HG02970 (cell line): Measurements from ENCODE around the gene FAM161A.
A peak's percentile ranks its signal among the peaks of the same experiment; 100 is the strongest.
"Not testable (repeated sequence)": the region's sequence is repeated elsewhere in the genome, so short reads cannot be mapped to it uniquely, and the experiment has no call there.

Source experiments
- ATAC-seq: cut with Tn5 transposase; IDR thresholded peaks from one replicate; pipeline ENCODE4 v1.9.1; 2021; ENCODE audit warnings: mild to moderate bottlenecking, moderate library complexity, moderate number of reproducible peaks; ENCODE audit not compliant: unreplicated experiment, low FRiP score

The FAM161A gene, protein sequence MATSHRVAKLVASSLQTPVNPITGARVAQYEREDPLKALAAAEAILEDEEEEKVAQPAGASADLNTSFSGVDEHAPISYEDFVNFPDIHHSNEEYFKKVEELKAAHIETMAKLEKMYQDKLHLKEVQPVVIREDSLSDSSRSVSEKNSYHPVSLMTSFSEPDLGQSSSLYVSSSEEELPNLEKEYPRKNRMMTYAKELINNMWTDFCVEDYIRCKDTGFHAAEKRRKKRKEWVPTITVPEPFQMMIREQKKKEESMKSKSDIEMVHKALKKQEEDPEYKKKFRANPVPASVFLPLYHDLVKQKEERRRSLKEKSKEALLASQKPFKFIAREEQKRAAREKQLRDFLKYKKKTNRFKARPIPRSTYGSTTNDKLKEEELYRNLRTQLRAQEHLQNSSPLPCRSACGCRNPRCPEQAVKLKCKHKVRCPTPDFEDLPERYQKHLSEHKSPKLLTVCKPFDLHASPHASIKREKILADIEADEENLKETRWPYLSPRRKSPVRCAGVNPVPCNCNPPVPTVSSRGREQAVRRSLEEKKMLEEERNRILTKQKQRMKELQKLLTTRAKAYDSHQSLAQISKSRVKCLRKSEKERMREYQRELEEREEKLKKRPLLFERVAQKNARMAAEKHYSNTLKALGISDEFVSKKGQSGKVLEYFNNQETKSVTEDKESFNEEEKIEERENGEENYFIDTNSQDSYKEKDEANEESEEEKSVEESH

DNA sequence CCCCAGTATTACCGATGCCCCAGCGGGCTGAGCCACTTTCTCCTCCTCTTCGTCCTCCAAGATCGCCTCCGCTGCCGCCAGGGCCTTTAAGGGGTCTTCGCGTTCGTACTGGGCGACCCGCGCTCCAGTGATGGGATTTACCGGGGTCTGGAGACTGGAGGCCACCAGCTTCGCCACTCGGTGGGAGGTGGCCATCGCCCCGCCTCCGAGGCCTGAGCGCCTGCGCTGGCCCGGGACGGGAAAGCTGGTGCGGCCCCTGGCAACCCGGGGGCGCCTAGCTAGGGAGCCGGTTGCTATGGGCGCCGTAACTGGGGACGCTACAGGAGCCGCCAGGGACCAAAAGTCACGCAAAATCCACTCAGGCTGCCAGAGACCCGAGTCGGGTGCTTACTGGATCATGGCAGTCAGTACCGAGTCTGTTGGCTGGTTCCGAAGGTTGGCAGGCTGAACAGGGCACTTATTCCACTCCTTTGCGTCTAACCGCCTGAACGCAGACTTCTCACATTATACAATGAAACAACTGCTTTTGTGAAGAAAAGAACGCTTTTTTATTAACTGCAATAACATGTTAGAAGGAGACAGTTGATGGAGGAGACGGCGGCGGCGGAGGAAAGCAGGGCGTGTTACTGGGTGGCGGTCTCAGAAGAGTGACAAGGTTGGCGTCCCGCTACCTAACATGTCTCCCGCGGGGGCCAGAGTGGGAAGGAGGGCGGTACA lies at the start of gene FAM161A:
Gene FAM161A, minus strand, starts transcription at position 214 of the 717 bp plus-strand sequence. Its CDS starts 19 bp downstream, at position 195.
- ATAC-seq = peak; percentile 74

DNA sequence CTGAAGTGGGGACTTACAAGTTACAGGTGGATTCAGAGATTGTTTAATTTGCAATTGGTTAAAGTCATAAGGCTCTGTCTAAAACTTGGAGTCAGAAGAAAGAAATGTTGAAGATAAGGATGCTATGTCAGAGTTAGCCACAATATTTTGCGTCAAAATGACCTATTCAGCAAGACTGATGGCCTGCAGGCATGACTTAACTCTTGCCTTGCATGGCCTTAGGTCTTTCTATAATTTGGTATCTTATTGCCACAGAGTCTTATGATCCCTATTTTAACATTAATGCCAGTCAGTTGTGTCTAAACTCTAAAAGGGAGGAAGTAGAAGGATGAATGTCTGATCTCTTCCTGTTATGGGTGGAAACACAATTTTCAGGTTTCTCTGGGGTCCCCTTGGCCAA lies 46.4 kb upstream of the FAM161A start:
- no peak for ATAC-seq

- no peak for ATAC-seq
Observed at GRCh38 chr2:61898810-61899209, 45.0 kb upstream of the FAM161A start.

DNA sequence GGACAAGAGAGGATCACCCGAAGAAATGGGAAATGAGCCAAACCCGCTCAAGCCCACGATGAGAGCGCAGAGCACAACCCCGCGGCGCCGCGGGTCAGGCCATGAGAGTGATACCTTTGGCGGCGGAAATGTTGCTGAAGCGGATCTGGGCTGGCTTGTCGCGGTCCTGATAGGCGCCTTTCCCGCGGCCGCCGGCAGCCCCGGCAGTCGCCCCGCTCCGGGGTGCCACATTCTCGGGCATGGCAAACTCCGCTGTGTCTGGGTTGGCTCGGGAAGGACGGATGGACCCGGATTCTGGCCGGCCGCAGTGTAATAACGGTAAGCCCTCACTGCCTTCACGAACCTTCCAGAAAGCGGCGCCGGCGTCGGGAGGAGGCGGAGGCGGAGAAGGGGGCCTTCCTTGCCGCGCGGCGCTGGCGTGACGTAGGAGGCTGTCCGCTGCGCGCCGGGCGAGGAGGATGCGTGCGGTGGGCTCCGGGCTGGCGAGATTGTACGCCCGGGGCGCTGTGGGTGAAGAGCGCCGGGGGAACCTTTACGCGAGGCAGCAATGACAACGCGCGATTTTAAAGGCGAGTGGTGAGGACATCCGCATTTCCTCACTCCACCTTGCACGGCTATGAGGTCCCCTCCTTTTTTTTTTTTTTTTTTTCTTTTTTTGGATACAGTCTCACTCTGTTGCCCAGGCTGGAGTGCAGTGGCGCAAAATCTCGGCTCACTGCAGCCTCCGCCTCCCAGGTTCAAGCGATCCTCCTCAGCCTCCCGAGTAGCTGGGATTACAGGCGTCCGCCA lies 34.6 kb upstream of the FAM161A start, which contains the start of gene CCT4:
Gene CCT4, minus strand, starts transcription at position 390 of the 789 bp plus-strand sequence. Its CDS starts 149 bp downstream, at position 241.
- peak; percentile 85 for ATAC-seq

DNA sequence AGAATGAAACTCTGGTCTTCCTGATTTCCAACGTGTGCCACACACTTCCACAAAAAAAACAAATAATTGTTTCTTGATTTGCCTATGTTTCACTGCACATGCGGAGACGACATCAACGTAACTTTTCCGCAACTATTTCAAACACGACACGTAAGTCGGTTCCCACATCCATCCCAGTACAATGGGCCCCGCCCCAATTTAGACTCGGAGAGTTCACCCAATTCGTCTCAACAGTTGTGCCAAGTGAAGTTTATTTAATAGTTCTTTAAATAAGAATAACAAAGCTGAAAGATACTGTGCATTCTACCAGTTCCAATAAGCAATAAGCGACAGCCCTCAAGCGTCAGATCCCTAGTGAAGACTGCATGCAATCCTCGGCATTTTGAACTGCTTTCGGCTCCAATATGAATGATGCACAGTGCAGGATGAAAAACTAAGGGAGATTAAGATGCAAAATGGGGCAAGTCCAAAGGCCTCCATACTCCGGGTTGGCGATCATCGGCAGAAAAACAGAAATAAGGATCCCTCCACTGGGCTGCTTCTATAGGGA lies 33.9 kb upstream of the FAM161A start:
- ATAC-seq = no peak

GRCh38 chr2:61885896-61886603 lies 32.2 kb upstream of the FAM161A start:
- no peak for ATAC-seq

GRCh38 chr2:61882850-61883249 lies 29.0 kb upstream of the FAM161A start:
- ATAC-seq = no peak

DNA sequence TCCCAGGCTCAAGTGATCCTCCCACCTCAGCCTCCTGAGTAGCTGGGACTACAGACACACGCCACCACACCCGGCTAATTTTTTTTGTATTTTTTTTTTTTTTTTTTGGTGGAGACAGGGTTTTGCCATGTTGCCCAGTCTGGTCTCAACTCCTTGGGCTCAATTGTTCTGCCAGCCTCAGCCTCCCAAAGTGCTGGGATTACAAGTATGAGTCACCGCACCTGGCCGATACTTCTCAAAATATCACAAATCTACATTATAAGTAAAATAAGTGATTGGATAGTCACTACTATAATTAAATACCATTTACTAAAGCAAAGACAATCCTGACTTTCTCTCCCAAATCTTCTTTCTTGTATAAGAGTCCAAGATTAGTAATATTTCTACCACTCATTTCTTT lies 25.5 kb upstream of the FAM161A start:
- not testable (repeated sequence) for ATAC-seq

GRCh38 chr2:61878761-61879160 lies 24.9 kb upstream of the FAM161A start:
- no peak for ATAC-seq

DNA sequence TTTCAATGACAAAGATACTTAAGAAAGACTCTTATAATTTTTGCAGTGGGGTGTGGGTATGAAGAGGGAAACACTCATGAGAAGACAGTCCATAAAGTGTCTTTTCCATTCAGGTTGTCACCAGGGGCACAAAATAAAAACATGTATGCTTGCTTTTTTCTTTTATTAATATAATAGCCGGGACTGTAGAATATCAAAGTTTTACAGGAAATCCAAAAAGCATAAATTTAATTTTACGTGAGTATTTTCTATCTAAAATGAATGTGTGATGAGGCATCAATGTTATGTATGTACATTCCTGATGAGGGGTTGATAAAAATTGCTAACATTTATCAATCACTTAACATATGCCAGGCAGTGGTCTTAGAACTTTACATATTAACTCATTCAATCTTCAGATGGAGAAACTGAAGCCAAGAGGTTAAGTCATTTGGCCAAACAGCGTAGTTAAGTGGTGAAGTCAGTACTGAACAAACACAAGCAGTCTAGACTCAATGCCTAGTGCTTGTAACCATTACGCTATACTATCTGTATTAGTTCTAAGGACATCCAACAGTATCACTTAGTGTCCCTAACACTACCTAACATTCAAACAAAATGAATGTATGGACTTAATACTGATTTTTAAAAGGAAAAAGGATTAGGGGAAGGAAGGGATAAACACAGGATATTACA lies 23.8 kb upstream of the FAM161A start:
- ATAC-seq = no peak

DNA sequence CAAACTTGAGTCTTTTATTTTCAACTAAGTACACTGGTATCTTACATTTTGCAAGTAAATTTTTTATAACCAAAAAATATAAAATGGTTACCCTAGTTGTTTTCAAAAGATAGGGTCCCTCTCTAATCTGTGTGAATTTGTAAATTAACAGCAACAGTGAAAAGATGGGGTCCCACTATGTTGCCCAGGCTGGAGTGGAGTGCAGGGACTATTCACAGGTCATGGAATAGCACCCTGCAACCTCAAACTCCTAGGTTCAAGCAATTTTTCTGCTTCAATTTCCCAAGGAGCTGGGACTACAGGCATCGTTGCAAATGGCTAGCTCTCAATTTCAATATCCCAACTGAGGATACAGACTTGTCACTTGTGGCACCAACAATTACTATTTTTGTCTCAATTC lies 22.5 kb upstream of the FAM161A start:
- no peak for ATAC-seq

- not testable (repeated sequence) for ATAC-seq
Observed at GRCh38 chr2:61866482-61867089, 12.7 kb upstream of the FAM161A start.

DNA sequence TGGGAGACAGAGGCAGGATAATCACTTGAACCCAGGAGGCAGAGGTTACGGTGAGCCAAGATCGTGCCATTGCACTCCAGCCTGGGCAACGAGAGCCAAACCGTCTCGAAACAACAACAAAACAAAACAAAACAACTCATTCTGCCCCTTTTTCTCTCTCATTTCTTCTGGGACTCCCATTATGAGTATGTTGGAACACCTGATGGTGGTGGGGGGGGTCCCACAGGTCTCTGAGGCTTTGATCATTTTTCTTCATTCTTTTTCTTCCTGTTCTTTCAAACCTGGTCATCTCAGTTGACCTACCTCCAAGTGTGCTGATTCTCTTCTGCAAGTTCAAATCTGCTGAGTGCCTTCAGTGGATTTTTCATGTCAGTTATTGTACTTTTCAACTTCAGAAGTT lies 8.2 kb upstream of the FAM161A start:
- no peak for ATAC-seq

- ATAC-seq = no peak
Observed at GRCh38 chr2:61857224-61857623, 3.4 kb upstream of the FAM161A start.

DNA sequence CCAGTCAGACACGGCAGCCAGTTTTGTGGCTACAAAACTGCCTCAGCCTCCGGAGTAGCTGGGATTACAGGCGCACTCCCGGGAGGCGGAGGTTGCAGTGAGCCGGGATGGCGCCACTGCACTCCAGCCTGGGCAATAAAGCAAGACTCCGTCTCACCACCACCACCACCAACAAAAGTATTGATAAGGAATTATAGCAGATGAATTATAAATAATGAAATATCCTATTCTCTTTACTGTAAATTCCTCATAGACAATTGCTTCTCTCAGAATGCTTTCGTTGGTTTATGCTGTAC lies 1.4 kb upstream of the FAM161A start:
- ATAC-seq = no peak

- peak; percentile 87 for ATAC-seq
Observed at GRCh38 chr2:61854564-61855317, 881 bp upstream of the FAM161A start.

DNA sequence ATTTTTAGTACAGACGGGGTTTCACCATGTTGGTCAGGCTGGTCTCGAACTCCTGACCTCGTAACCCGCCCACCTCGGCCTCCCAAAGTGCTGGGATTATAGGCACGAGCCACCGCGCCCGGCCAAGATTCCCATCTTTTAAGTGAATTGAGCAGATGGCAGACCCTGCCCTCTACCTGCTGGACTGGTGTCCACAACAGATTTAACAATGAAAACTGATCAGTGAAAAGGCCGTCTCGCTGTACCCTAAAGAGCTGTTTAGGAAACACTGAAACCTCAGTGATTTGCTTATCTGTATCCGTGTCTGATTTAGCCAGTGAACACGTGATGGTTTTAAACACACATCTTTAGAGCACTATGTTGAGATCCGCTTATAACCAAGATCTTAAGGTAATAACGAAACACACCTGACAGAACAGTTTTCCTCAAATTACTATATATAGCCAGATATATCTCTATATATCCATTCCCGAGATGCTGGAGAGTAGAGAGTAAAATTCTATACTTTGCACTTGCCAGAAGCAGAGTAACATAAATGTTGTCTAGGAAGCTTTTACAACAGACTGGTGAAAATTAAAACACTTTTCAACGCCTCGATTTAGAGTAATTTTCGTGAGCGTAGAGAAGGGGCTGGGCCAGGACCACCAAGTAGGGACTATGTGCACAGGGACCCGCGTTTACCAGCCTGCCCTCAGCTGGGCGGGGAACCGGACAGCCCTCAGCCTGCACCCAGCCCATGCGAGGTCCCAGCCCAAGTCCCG lies 594 bp downstream of the FAM161A start:
- peak; percentile 38 for ATAC-seq
